HG03558 (cell line): ENCODE measurements around the gene ENPP7.

Experiments used
- ATAC-seq: cut with Tn5 transposase; IDR thresholded peaks from one replicate; pipeline ENCODE4 v1.9.1; 2021; ENCODE audit warnings: moderate number of reproducible peaks; ENCODE audit not compliant: unreplicated experiment; ENCODE audit errors: extremely low read depth

ENPP7 gene

GRCh38 chr17:79730769-79731483 lies at the start of gene ENPP7:
Gene ENPP7, plus strand, starts transcription at chr17:79730943. Its CDS starts 197 bp downstream, at chr17:79731140.
- ATAC-seq, result no peak

- no peak for ATAC-seq
These were observed 49.6 kb upstream of the ENPP7 start for GRCh38 chr17:79681101-79681621.

- ATAC-seq, result no peak
These were observed 49.0 kb upstream of the ENPP7 start for GRCh38 chr17:79681628-79682261.

- no peak for ATAC-seq
These were observed 47.4 kb upstream of the ENPP7 start for GRCh38 chr17:79683365-79683764.

- ATAC-seq, result no peak
These were observed 46.4 kb upstream of the ENPP7 start for GRCh38 chr17:79684132-79684985.

GRCh38 chr17:79685121-79685520 lies 45.6 kb upstream of the ENPP7 start:
- no peak for ATAC-seq

- no peak for ATAC-seq
These were observed 44.3 kb upstream of the ENPP7 start for GRCh38 chr17:79686476-79686875.

GRCh38 chr17:79690466-79690865 lies 40.3 kb upstream of the ENPP7 start:
- no peak for ATAC-seq

GRCh38 chr17:79690988-79691836 lies 39.5 kb upstream of the ENPP7 start:
- ATAC-seq, result no peak

- ATAC-seq, result no peak
These were observed 38.8 kb upstream of the ENPP7 start for GRCh38 chr17:79691931-79692330.

- ATAC-seq, result no peak
These were observed 37.3 kb upstream of the ENPP7 start for GRCh38 chr17:79693419-79693818.

GRCh38 chr17:79695293-79695790 lies 35.4 kb upstream of the ENPP7 start:
- no peak for ATAC-seq

GRCh38 chr17:79695797-79696609 lies 34.7 kb upstream of the ENPP7 start:
- no peak for ATAC-seq

- no peak for ATAC-seq
These were observed 34.1 kb upstream of the ENPP7 start for GRCh38 chr17:79696610-79696982.

GRCh38 chr17:79698146-79698846 lies 32.4 kb upstream of the ENPP7 start:
- ATAC-seq, result no peak

- ATAC-seq, result no peak
These were observed 31.2 kb upstream of the ENPP7 start for GRCh38 chr17:79699386-79700036.

GRCh38 chr17:79700592-79700991 lies 30.2 kb upstream of the ENPP7 start:
- ATAC-seq, result no peak

- no peak for ATAC-seq
These were observed 28.7 kb upstream of the ENPP7 start for GRCh38 chr17:79702034-79702433.
